K562 treated with DMSO at 1 percent for 48 hours (cell line): ENCODE measurements around the gene TRIM7. TPM values are rescaled to one million over a fixed set of nuclear protein-coding genes. Genes with fewer than 3 reads are reported as not detected.

ENCODE experiments used
- total RNA-seq: library from RNA; unstranded; fragments of 300-600 nt; gene quantifications from 2 replicates; pipeline ENCODE4 v1.2.3, GENCODE V29; 2022; ENCODE audit warnings: low replicate concordance; ENCODE audit errors: extremely low read depth

The TRIM7 gene
- total RNA-seq: not detected in 2 replicates

GRCh38 chr5:181204826-181205760, at the start of gene TRIM7:
Gene TRIM7, minus strand, starts transcription at chr5:181205196. Its CDS starts 86 bp downstream, at chr5:181205110.

GRCh38 chr5:181243564-181244343, 38.8 kb upstream of the TRIM7 start, which contains the start of gene RACK1:
Gene RACK1, minus strand, starts transcription at chr5:181243906. Its CDS starts 106 bp downstream, at chr5:181243800.

GRCh38 chr5:181223058-181223728, 18.2 kb upstream of the TRIM7 start, which contains the start of gene TRIM41:
Gene TRIM41, plus strand, starts transcription at chr5:181223281. Its CDS starts 719 bp downstream, at chr5:181224000.

GRCh38 chr5:181146927-181147636, 57.9 kb downstream of the TRIM7 start, which contains the start of gene OR2V2:
Gene OR2V2, plus strand, starts transcription at chr5:181147586. Its CDS starts 7,357 bp downstream, at chr5:181154943.

Other genes starting within 250 kb of the TRIM7 start
- not detected in 2 replicates for gene BTNL3, start 216.3 kb downstream of the TRIM7 start, total RNA-seq
- gene BTNL9, start 164.9 kb downstream of the TRIM7 start, total RNA-seq: not detected in 2 replicates
- gene OR2V1, start 74.0 kb downstream of the TRIM7 start, total RNA-seq: not detected in 2 replicates
- gene OR2V2, start 57.6 kb downstream of the TRIM7 start, total RNA-seq: not detected in 2 replicates
- not detected in 2 replicates for gene TRIM41, start 18.1 kb upstream of the TRIM7 start, total RNA-seq
- gene RACK1, start 38.7 kb upstream of the TRIM7 start, total RNA-seq: 4,378 and 11,171 TPM in 2 replicates
- not detected in 2 replicates for gene TRIM52, start 55.9 kb upstream of the TRIM7 start, total RNA-seq
- not detected in 2 replicates for gene OR4F3, start 162.1 kb upstream of the TRIM7 start, total RNA-seq